Fibroblast of the aortic adventitia (primary cell): ENCODE results near the gene ITLN1. TPM values are rescaled to one million over a fixed set of nuclear protein-coding genes. Genes with fewer than 3 reads are reported as not detected.

Source experiments
- DNase-seq: peaks from one replicate; pipeline ENCODE4 v3.0.0-alpha.2; 2010; ENCODE audit warnings: low read depth
- H3K4me3 ChIP-seq: 2 replicates; pipeline ENCODE4 v1.5.1; 2011; ENCODE audit warnings: low read depth, mild to moderate bottlenecking, control low read depth, low read length, moderate library complexity
- CTCF ChIP-seq: IDR thresholded peaks from 2 replicates; pipeline ENCODE4 v1.5.1; 2011; ENCODE audit warnings: mild to moderate bottlenecking, low read length, control low read depth, inconsistent platforms; ENCODE audit not compliant: insufficient read depth
- total RNA-seq: library from RNA; depleted of rRNA; stranded (reverse); fragments of >200 nt; gene quantifications from 2 replicates; pipeline ENCODE4 v1.2.3, GENCODE V29; 2012; ENCODE audit warnings: low replicate concordance

The ITLN1 gene
- total RNA-seq, 1 donor = not detected

GRCh38 chr1:160834945-160835565 is 49.9 kb downstream of the ITLN1 start:
- DNase-seq = peak; percentile 56
- TF ChIP-seq CTCF = peak; percentile 50
- no peak overlapping the region for H3K4me3 ChIP-seq

- peak; percentile 54 for TF ChIP-seq CTCF
- H3K4me3 ChIP-seq = no peak overlapping the region
- DNase-seq = peak; percentile 28
Observed at GRCh38 chr1:160830321-160831153, 54.4 kb downstream of the ITLN1 start.

GRCh38 chr1:160829766-160830165 is 55.2 kb downstream of the ITLN1 start:
- TF ChIP-seq CTCF = no peak
- no peak overlapping the region for H3K4me3 ChIP-seq
- no peak for DNase-seq

- H3K4me3 ChIP-seq = no peak overlapping the region
- peak; percentile 57 for DNase-seq
- no peak for TF ChIP-seq CTCF
Observed at GRCh38 chr1:160827418-160827817, 57.6 kb downstream of the ITLN1 start.

- DNase-seq = peak; percentile 12
- H3K4me3 ChIP-seq = no peak overlapping the region
- TF ChIP-seq CTCF = no peak
Observed at GRCh38 chr1:160826546-160826945, 58.4 kb downstream of the ITLN1 start.

Other genes with a start within 250 kb of the ITLN1 start
- gene SLAMF1, start 238.1 kb downstream of the ITLN1 start, total RNA-seq = not detected in 2 replicates
- gene CD48, start 173.4 kb downstream of the ITLN1 start, total RNA-seq = not detected in 2 replicates
- gene SLAMF7, start 145.9 kb downstream of the ITLN1 start, total RNA-seq = not detected in 2 replicates
- gene LY9, start 89.0 kb downstream of the ITLN1 start, total RNA-seq = 0.25 TPM in 1 of 2 replicates, not detected in the other
- gene CD244, start 22.3 kb downstream of the ITLN1 start, total RNA-seq = 0.33 TPM in 1 of 2 replicates, not detected in the other
- 3.8 TPM in 1 of 2 replicates, not detected in the other for gene ITLN2, start 69.6 kb upstream of the ITLN1 start, total RNA-seq
- gene F11R, start 136.0 kb upstream of the ITLN1 start, total RNA-seq = 0.36 and 3.3 TPM in 2 replicates
- 0.90 TPM in 1 of 2 replicates, not detected in the other for gene TSTD1, start 153.8 kb upstream of the ITLN1 start, total RNA-seq
- gene USF1, start 160.8 kb upstream of the ITLN1 start, total RNA-seq = 23.5 and 36.2 TPM in 2 replicates
- gene ARHGAP30, start 184.7 kb upstream of the ITLN1 start, total RNA-seq = not detected in 2 replicates
- not detected in 2 replicates for gene NECTIN4, start 204.4 kb upstream of the ITLN1 start, total RNA-seq
- gene KLHDC9, start 213.2 kb upstream of the ITLN1 start, total RNA-seq = 0.90 and 1.8 TPM in 2 replicates
- gene PFDN2, start 232.9 kb upstream of the ITLN1 start, total RNA-seq = 39.9 and 50.2 TPM in 2 replicates
- 13.3 and 18.3 TPM in 2 replicates for gene NIT1, start 232.9 kb upstream of the ITLN1 start, total RNA-seq
- gene DEDD, start 247.5 kb upstream of the ITLN1 start, total RNA-seq = 7.8 and 25.8 TPM in 2 replicates